Measurements from ENCODE around the gene TMEM273.
A peak's percentile ranks its signal among the peaks of the same experiment; 100 is the strongest.

Gene TMEM273

DNA sequence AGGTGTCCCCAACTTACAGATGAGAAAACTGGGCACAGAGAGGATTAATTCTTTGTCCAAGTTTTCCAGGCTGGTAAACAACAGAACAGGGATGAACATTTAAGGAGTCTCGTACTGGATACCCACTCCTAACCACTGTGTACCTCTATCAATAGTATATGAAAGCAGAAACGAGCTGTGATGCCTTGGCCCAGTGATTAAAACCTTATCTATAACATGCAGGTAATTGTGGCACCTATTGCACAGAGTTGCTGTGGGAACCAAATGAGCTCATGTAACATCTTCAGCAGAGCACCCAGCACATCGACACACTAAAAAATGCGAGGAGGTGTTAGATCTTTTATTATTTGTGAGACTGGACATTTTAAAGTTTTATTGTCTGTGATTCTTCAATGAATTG, 1.6 kb downstream of the TMEM273 start:
- Histone ChIP-seq H4K20me1 (ENCODE audit: insufficient read depth, low read length) (no peaks in the 10 kb centered on the region), H3K9ac (ENCODE audit: low read depth, low read length) (no peak overlapping the region), H2AFZ (ENCODE audit: low read depth, low read length) (no peak overlapping the region), H3K36me3 (ENCODE audit: insufficient read depth, low read length) (no peaks in the 10 kb centered on the region), H3K27me3 (ENCODE audit: insufficient read depth, low read length, poor library complexity) (no peaks in the 10 kb centered on the region), H3K4me3 (ENCODE audit: low read depth in 1 of 2, low read length in 2 of 2) (no peak overlapping the region), H3K4me1 (ENCODE audit: insufficient read depth, low read length) (peaks cover 63% of the 10 kb centered on the region), H3K4me2 (ENCODE audit: insufficient read depth, low read length) (peak overlapping the region; percentile 29; the same call in 1 of the 2 replicates), H3K79me2 (ENCODE audit: insufficient read depth, low read length) (no peaks in the 10 kb centered on the region), H3K9me3 (ENCODE audit: insufficient read depth, low read length, severe bottlenecking) (no peaks in the 10 kb centered on the region), H3K27ac (ENCODE audit: low read length) (peak overlapping the region; percentile 29)
- no peak for ATAC-seq (ENCODE audit: insufficient read depth, low read depth)
- TF ChIP-seq, protein P1, sequence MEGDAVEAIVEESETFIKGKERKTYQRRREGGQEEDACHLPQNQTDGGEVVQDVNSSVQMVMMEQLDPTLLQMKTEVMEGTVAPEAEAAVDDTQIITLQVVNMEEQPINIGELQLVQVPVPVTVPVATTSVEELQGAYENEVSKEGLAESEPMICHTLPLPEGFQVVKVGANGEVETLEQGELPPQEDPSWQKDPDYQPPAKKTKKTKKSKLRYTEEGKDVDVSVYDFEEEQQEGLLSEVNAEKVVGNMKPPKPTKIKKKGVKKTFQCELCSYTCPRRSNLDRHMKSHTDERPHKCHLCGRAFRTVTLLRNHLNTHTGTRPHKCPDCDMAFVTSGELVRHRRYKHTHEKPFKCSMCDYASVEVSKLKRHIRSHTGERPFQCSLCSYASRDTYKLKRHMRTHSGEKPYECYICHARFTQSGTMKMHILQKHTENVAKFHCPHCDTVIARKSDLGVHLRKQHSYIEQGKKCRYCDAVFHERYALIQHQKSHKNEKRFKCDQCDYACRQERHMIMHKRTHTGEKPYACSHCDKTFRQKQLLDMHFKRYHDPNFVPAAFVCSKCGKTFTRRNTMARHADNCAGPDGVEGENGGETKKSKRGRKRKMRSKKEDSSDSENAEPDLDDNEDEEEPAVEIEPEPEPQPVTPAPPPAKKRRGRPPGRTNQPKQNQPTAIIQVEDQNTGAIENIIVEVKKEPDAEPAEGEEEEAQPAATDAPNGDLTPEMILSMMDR (IDR thresholded peaks at IDR 0.05; ENCODE audit: borderline replicate concordance, extremely low read depth, low read length, poor library complexity, severe bottlenecking), result no peak
- no peak for TF ChIP-seq EZH2 (IDR thresholded peaks at IDR 0.05; ENCODE audit: borderline replicate concordance, low read depth, low read length, severe bottlenecking)
- DNase-seq, result no peak

DNA sequence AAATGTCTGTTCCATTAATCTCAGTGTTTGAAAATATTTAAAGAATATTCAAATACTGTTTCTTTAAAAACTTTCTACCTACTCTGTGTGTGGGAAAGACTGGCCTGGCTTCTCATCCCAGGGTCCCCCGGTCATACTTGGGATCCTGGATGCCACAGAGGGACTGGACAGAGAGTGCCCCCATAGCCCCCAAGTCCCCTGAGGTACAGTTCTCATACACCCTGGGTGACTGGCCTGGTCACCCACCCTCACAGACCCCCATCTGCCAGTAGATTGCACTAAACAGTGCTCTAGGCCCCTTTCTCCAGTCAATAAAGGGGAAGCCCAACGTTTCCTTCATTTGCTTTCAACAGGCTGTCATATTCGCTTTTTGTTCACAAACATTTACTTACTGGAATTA, 3.0 kb downstream of the TMEM273 start:
- H3K4me1 ChIP-seq (ENCODE audit: insufficient read depth, low read length), result peaks cover 63% of the 10 kb centered on the region
- no peak for ATAC-seq (ENCODE audit: insufficient read depth, low read depth)
- H3K36me3 ChIP-seq (ENCODE audit: insufficient read depth, low read length), result no peaks in the 10 kb centered on the region
- no peaks in the 10 kb centered on the region for H3K27me3 ChIP-seq (ENCODE audit: insufficient read depth, low read length, poor library complexity)
- no peak overlapping the region for H2AFZ ChIP-seq (ENCODE audit: low read depth, low read length)
- H3K79me2 ChIP-seq (ENCODE audit: insufficient read depth, low read length), result no peaks in the 10 kb centered on the region
- no peak for DNase-seq
- H3K27ac ChIP-seq (ENCODE audit: low read length), result peak overlapping the region; percentile 86
- H3K4me3 ChIP-seq (ENCODE audit: low read depth in 1 of 2, low read length in 2 of 2), result peak overlapping the region in 1 of 2 experiments; percentile 46; a peak in 2 of 4 replicates
- TF ChIP-seq, protein P1 (IDR thresholded peaks at IDR 0.05; ENCODE audit: borderline replicate concordance, extremely low read depth, low read length, poor library complexity, severe bottlenecking), result no peak
- no peak for TF ChIP-seq EZH2 (IDR thresholded peaks at IDR 0.05; ENCODE audit: borderline replicate concordance, low read depth, low read length, severe bottlenecking)
- peak overlapping the region; percentile 30 for H3K9ac ChIP-seq (ENCODE audit: low read depth, low read length)
- H4K20me1 ChIP-seq (ENCODE audit: insufficient read depth, low read length), result no peaks in the 10 kb centered on the region
- no peaks in the 10 kb centered on the region for H3K9me3 ChIP-seq (ENCODE audit: insufficient read depth, low read length, severe bottlenecking)
- peak overlapping the region; percentile 61 for H3K4me2 ChIP-seq (ENCODE audit: insufficient read depth, low read length)

DNA sequence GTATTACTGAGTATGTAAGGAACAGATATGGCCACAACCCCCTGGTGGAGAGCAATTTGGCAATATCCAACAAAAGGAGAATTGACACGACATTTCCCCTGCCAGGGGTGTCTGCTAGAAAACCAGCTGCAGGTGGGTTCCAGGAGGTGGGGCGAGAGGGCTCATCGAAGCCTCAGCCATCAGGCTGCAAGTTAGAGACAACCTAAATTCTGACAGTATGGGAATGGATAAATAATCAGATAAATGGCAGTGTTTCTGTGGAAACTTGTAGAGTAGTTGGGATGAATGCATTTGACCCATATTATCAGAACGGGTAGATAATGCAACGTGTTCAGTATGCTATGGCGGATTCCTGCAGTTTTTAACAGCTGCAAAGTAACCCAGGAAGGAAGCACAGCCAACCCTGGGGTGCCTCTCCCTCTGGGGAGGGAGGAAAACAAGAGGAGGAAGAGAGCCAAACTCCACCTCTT, 3.5 kb downstream of the TMEM273 start:
- Histone ChIP-seq H3K79me2 (ENCODE audit: insufficient read depth, low read length) (no peaks in the 10 kb centered on the region), H3K27me3 (ENCODE audit: insufficient read depth, low read length, poor library complexity) (no peaks in the 10 kb centered on the region), H3K9ac (ENCODE audit: low read depth, low read length) (peak overlapping the region; percentile 43), H3K4me3 (ENCODE audit: low read depth in 1 of 2, low read length in 2 of 2) (peak overlapping the region in 1 of 2 experiments; percentile 54; a peak in 2 of 4 replicates), H3K4me1 (ENCODE audit: insufficient read depth, low read length) (peaks cover 63% of the 10 kb centered on the region), H3K36me3 (ENCODE audit: insufficient read depth, low read length) (no peaks in the 10 kb centered on the region), H3K9me3 (ENCODE audit: insufficient read depth, low read length, severe bottlenecking) (no peaks in the 10 kb centered on the region), H3K27ac (ENCODE audit: low read length) (peak overlapping the region; percentile 86), H4K20me1 (ENCODE audit: insufficient read depth, low read length) (no peaks in the 10 kb centered on the region), H3K4me2 (ENCODE audit: insufficient read depth, low read length) (peak overlapping the region; percentile 61), H2AFZ (ENCODE audit: low read depth, low read length) (peak overlapping the region; percentile 66)
- TF ChIP-seq, protein P1 (IDR thresholded peaks at IDR 0.05; ENCODE audit: borderline replicate concordance, extremely low read depth, low read length, poor library complexity, severe bottlenecking), result peak; percentile 39
- no peak for TF ChIP-seq EZH2 (IDR thresholded peaks at IDR 0.05; ENCODE audit: borderline replicate concordance, low read depth, low read length, severe bottlenecking)
- DNase-seq (peak; percentile 69), ATAC-seq (ENCODE audit: insufficient read depth, low read depth) (peak; percentile 76)

Measured in DND-41 (cell line).